GM12878 (cell line): ENCODE results near the gene TMEM30A. TPM values are rescaled to one million over a fixed set of nuclear protein-coding genes. Genes with fewer than 3 reads are reported as not detected.

Experiments
- ATAC-seq: fragments of 200-7000 bp; cut with Tn5 transposase; 3 replicates; pipeline ENCODE4 v1.9.1; 2020; ENCODE audit warnings: mild to moderate bottlenecking, moderate library complexity
- BruUV-seq: library from RNA; stranded (reverse); fragments of 400-500 nt; replicated peaks from 2 replicates; lab custom pipeline; 2021; lab: Mats Ljungman, UMichigan
- CTCF ChIA-PET: fragments of 300-600 bp; sonication (Branson Sonifier 250); formaldehyde crosslinking; extraction: SDS; loops from one replicate; lab custom pipeline; 2021; ENCODE audit warnings: inconsistent platforms; lab: Yijun Ruan, JAX
- POLR2A ChIA-PET: fragments of 350-600 bp; formaldehyde crosslinking; extraction: SDS; loops from one replicate; lab custom pipeline; 2021; ENCODE audit warnings: inconsistent platforms; lab: Charles Lee
- RAD21 ChIA-PET: fragments of 300-600 bp; sonication (Branson Sonifier 250); formaldehyde crosslinking; loops from one replicate; lab custom pipeline; 2023; ENCODE audit warnings: antibody characterized with exemption; ENCODE audit not compliant: unreplicated experiment; lab: Charles Lee
- SMC1A ChIA-PET: fragments of 300-600 bp; sonication (Branson Sonifier 250); formaldehyde crosslinking; loops from one replicate; lab custom pipeline; 2023; ENCODE audit not compliant: unreplicated experiment, uncharacterized antibody; lab: Charles Lee
- DNase-seq: peaks from one replicate; pipeline ENCODE4 v3.0.0-alpha.2; 2011; ENCODE audit warnings: low read depth, low spot score
- FAIRE-seq: peaks from 3 replicates; lab custom pipeline; 2011; peaks lifted over from hg19 to GRCh38; lab: Jason Lieb, UNC
- H2AFZ ChIP-seq: 2 replicates; pipeline ENCODE4 v1.6.0; 2011; ENCODE audit warnings: low read depth, low read length, control low read depth; ENCODE audit not compliant: control insufficient read depth
- H3K27ac ChIP-seq: 2 replicates; pipeline ENCODE4 v1.5.1; 2011; ENCODE audit warnings: control low read depth; ENCODE audit not compliant: control insufficient read depth, insufficient read depth
- H3K27me3 ChIP-seq, 2 experiments: replicated peaks in 1 of 2; 2 replicates each; pipeline versions ENCODE4 v1.6.0 to v1.6.1; 2011; ENCODE audit warnings: low read length in 1 of 2; ENCODE audit not compliant: control insufficient read depth in 2 of 2, insufficient read depth in 2 of 2
- H3K36me3 ChIP-seq, 2 experiments: 2 replicates each; pipeline ENCODE4 v1.5.1; 2011; ENCODE audit warnings: low read length in 1 of 2; ENCODE audit not compliant: control insufficient read depth in 2 of 2, insufficient read depth in 2 of 2
- H3K4me1 ChIP-seq: 2 replicates; pipeline ENCODE4 v1.6.1; 2011; ENCODE audit warnings: mild to moderate bottlenecking, low read length, moderate library complexity, mixed read lengths; ENCODE audit not compliant: control insufficient read depth, insufficient read depth
- H3K4me2 ChIP-seq: 2 replicates; pipeline ENCODE4 v1.6.0; 2011; ENCODE audit warnings: control low read depth; ENCODE audit not compliant: control insufficient read depth, insufficient read depth
- H3K4me3 ChIP-seq: fragments of 200-600 bp; sonication (generic); 2 replicates; pipeline ENCODE4 v1.5.1; 2016
- H3K79me2 ChIP-seq: 2 replicates; pipeline ENCODE4 v1.6.0; 2011; ENCODE audit warnings: low read length; ENCODE audit not compliant: control insufficient read depth, insufficient read depth
- H3K9ac ChIP-seq: 2 replicates; pipeline ENCODE4 v1.8.0; 2011; ENCODE audit warnings: low read length, control low read depth, mixed read lengths; ENCODE audit not compliant: control insufficient read depth, insufficient read depth
- H3K9me3 ChIP-seq: replicated peaks from 3 replicates; pipeline ENCODE4 v1.5.1; 2011; ENCODE audit warnings: mild to moderate bottlenecking, low read length; ENCODE audit not compliant: control insufficient read depth, insufficient read depth
- H4K20me1 ChIP-seq: 2 replicates; pipeline ENCODE4 v1.6.0; 2011; ENCODE audit not compliant: control insufficient read depth, insufficient read depth
- CEBPB ChIP-seq, 2 experiments: fragments of 150-350 bp in 1 of 2; IDR thresholded peaks; 2 replicates each; pipeline ENCODE4 v1.6.1; 2012 to 2014; ENCODE audit warnings: low read depth in 2 of 2, low read length in 2 of 2, borderline replicate concordance in 1 of 2, inconsistent platforms in 1 of 2
- SUPT20H ChIP-seq: IDR thresholded peaks from 2 replicates; pipeline ENCODE4 v1.6.1; 2011; ENCODE audit warnings: low read depth, mild to moderate bottlenecking, low read length, moderate library complexity, borderline replicate concordance; ENCODE audit not compliant: control insufficient read depth
- TCF12 ChIP-seq: IDR thresholded peaks from 2 replicates; pipeline ENCODE4 v1.6.1; 2011; ENCODE audit warnings: low read depth, mild to moderate bottlenecking, low read length
- WGBS: methylation state at CpG from one replicate; pipeline ENCODE4 v1.1.6; 2016; ENCODE audit warnings: low lambda C conversion rate; ENCODE audit not compliant: insufficient replicate concordance, insufficient coverage; ENCODE audit errors: missing lambda C conversion rate; 5-methylcytosine and 5-hydroxymethylcytosine counted together
- in situ Hi-C: fragments of 300-500 bp; cut with MboI; formaldehyde crosslinking; loops from 9 replicates; pipeline ENCODE4 v1.14.3; 2018; ENCODE audit warnings: mixed read lengths
- intact Hi-C: fragments of 100-400 bp; cut with micrococcal nuclease; formaldehyde crosslinking; loops from one replicate; pipeline ENCODE4 v1.14.2; 2022; ENCODE audit not compliant: unreplicated experiment
- polyA plus RNA-seq, 11 experiments: library from polyadenylated mRNA; depleted of rRNA in 4 of 11; unstranded in 6 of 11; stranded (reverse) in 5 of 11; fragments of >200 nt; fragmentation: Nextera tagmentation in 4 of 11; fragmentation: Illumina TruSeq in 1 of 11; extraction: Ambion mirVana in 4 of 11; extraction: Trizol in 1 of 11; gene quantifications; 1 replicate in 1 of 11; 2 replicates in 10 of 11; pipeline versions ENCODE4 v1.2.1 to v1.2.3, GENCODE V29; 2011 to 2016; ENCODE audit warnings: inconsistent platforms in 2 of 11, missing spikeins in 2 of 11, low read depth in 1 of 11
- total RNA-seq, 4 experiments: library from RNA; depleted of rRNA in 3 of 4; stranded (reverse); fragments of >200 nt in 3 of 4; fragmentation: Illumina TruSeq in 1 of 4; extraction: Trizol in 1 of 4; gene quantifications; 2 replicates each; pipeline versions ENCODE4 v1.2.1 to v1.2.3, GENCODE V29; 2013 to 2021
- TF ChIP-seq, protein P1 (sequence below), 3 experiments: IDR thresholded peaks in 2 of 3; conservative IDR thresholded peaks in 1 of 3; 2 replicates each; pipeline ENCODE4 v1.5.1; 2011; ENCODE audit warnings: low read depth in 3 of 3, low read length in 3 of 3, mild to moderate bottlenecking in 3 of 3, control low read depth in 2 of 3, moderate library complexity in 2 of 3, inconsistent platforms in 1 of 3, mixed read lengths in 1 of 3; ENCODE audit not compliant: control insufficient read depth in 2 of 3, insufficient read depth in 1 of 3; ENCODE audit errors: extremely low read depth in 1 of 3

The TMEM30A gene
- total and polyA plus RNA-seq, 10 of the 15 experiments (the other 5 are each of a cell fraction or from before 2014, with no cell fraction given): 11.9 to 61.6 (median 43.2) TPM

DNA sequence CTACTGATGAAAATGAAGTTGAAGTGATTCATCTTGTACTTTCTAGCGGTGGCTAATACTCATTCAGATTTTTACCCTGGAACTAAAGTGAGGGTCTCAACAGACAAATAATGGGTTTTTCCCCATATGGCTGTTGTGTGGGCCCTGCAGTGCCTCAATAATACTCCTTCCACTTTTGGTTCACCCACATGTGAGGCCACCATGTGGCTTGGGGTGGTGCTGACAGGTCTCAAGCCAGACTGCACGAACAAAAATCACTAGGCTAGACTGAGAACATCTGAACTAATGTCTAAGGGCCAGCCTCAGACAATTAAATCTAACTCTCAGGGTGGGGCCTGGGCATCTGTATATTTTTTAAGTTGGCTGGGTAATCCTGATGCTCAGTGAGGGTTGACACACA lies 70.9 kb downstream of the TMEM30A start:
- peak; percentile 76 for ATAC-seq
- DNase-seq: no peak
- ChIA-PET POLR2A (no interaction called here), CTCF (interaction anchor here (0.6 to 1.2 kb wide), 6 partner anchors 10 to 1358 kb away, joined by 3 read pairs; no protein-coding TSS in a partner anchor), RAD21 (no interaction called here), SMC1A (interaction anchor here (0.6 to 1.0 kb wide), 4 partner anchors 13 to 189 kb away, joined by 3 to 8 read pairs (median 3); partner anchors contain the start of gene COX7A2)
- FAIRE-seq: no peak
- H3K27me3 ChIP-seq: peaks cover 0 to under 1% of the 10 kb centered on the region in 2 experiments; a peak in 1 of 4 replicates
- no peak overlapping the region for H3K27ac ChIP-seq
- H3K79me2 ChIP-seq: no peaks in the 10 kb centered on the region
- no peak for TF ChIP-seq SUPT20H
- TF ChIP-seq TCF12: no peak
- no peak for TF ChIP-seq CEBPB (IDR thresholded peaks at IDR 0.05; ENCODE audit: borderline replicate concordance in 1 of 2, low read depth in 2 of 2, low read length in 2 of 2)
- TF ChIP-seq, protein P1, sequence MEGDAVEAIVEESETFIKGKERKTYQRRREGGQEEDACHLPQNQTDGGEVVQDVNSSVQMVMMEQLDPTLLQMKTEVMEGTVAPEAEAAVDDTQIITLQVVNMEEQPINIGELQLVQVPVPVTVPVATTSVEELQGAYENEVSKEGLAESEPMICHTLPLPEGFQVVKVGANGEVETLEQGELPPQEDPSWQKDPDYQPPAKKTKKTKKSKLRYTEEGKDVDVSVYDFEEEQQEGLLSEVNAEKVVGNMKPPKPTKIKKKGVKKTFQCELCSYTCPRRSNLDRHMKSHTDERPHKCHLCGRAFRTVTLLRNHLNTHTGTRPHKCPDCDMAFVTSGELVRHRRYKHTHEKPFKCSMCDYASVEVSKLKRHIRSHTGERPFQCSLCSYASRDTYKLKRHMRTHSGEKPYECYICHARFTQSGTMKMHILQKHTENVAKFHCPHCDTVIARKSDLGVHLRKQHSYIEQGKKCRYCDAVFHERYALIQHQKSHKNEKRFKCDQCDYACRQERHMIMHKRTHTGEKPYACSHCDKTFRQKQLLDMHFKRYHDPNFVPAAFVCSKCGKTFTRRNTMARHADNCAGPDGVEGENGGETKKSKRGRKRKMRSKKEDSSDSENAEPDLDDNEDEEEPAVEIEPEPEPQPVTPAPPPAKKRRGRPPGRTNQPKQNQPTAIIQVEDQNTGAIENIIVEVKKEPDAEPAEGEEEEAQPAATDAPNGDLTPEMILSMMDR (IDR thresholded peaks at IDR 0.05 in 2 of 3, conservative IDR thresholded peaks at IDR 0.05 in 1 of 3; ENCODE audit: control insufficient read depth in 2 of 3, extremely low read depth in 1 of 3, insufficient read depth in 1 of 3, low read depth in 3 of 3, low read length in 3 of 3): peak; percentile 13 to 35 (median 22); a peak in 3 of 6 replicates
- in situ Hi-C loops: loop anchor here (5.0 to 10.0 kb wide), 4 partner anchors 1229 to 1539 kb away; no protein-coding TSS in a partner anchor
- intact Hi-C loops: loop anchor here (5.0 kb wide), 1 partner anchor 314 kb away; no protein-coding TSS in a partner anchor
- H3K36me3 ChIP-seq: no peaks in the 10 kb centered on the region
- no peaks in the 10 kb centered on the region for H4K20me1 ChIP-seq
- no peak overlapping the region for H3K9ac ChIP-seq
- WGBS: 47% methylated on average over 2 of the region's 2 CpGs
- no peak overlapping the region for H3K4me3 ChIP-seq
- no peak overlapping the region for H3K4me2 ChIP-seq
- no TSS peak for BruUV-seq
- H3K4me1 ChIP-seq: no peaks in the 10 kb centered on the region
- no peak overlapping the region for H2AFZ ChIP-seq
- no peaks in the 10 kb centered on the region for H3K9me3 ChIP-seq
